Right lobe of liver (tissue), 6 donors: ENCODE results near the gene ALG1. TPM values are rescaled to one million over a fixed set of nuclear protein-coding genes. Genes with fewer than 3 reads are reported as not detected.
A peak's percentile ranks its signal among the peaks of the same experiment; 100 is the strongest.
"Not testable (repeated sequence)": the region's sequence is repeated elsewhere in the genome, so short reads cannot be mapped to it uniquely, and the experiment has no call there.

Experiments used
- ATAC-seq, 4 donors: fragments of 200-7000 bp; cut with Tn5 transposase; one replicate each; pipeline ENCODE4 v1.9.1; 2020; ENCODE audit warnings: mild to moderate bottlenecking in 4 of 4, moderate library complexity in 4 of 4
- DNase-seq, 3 donors: peaks; one replicate each; pipeline ENCODE4 v3.0.0-alpha.2; 2020
- H3K27ac ChIP-seq, 3 donors: fragments of 200-600 bp; one replicate each; pipeline ENCODE4 v1.8.0; 2022
- H3K27me3 ChIP-seq, 2 donors: fragments of 200-600 bp; one replicate each; pipeline ENCODE4 v1.8.0; 2022
- H3K36me3 ChIP-seq, 4 donors: fragments of 200-600 bp; sonication (generic) in 1 of 4; one replicate each; pipeline versions ENCODE4 v1.5.1 to v1.8.0; 2017 to 2022; ENCODE audit warnings: control low read depth in 1 of 4
- H3K4me1 ChIP-seq, 4 donors: fragments of 200-600 bp; sonication (generic) in 1 of 4; one replicate each; pipeline versions ENCODE4 v1.5.1 to v1.8.0; 2017 to 2022; ENCODE audit warnings: control low read depth in 1 of 4
- H3K4me3 ChIP-seq, 3 donors: fragments of 200-600 bp; one replicate each; pipeline ENCODE4 v1.8.0; 2022
- H3K9me3 ChIP-seq, 4 donors: fragments of 200-600 bp; sonication (generic) in 1 of 4; one replicate each; pipeline versions ENCODE4 v1.5.1 to v1.8.0; 2017 to 2022; ENCODE audit warnings: control low read depth in 1 of 4
- WGBS: methylation state at CpG from one replicate; pipeline ENCODE4 v1.1.6; 2018; ENCODE audit warnings: low coverage, low lambda C conversion rate; ENCODE audit not compliant: insufficient coverage; ENCODE audit errors: missing lambda C conversion rate; 5-methylcytosine and 5-hydroxymethylcytosine counted together
- intact Hi-C, 2 donors: fragments of 100-400 bp; cut with DNase I; formaldehyde crosslinking; loops; one replicate each; pipeline versions ENCODE4 v1.11.2 to v1.14.1; 2022
- total RNA-seq, 6 experiments: library from RNA; depleted of rRNA in 2 of 6; stranded (reverse); fragments of >200 nt in 2 of 6; fragmentation: NEBNext Ultra II Directional in 3 of 6; extraction: Animal tissue kit (Norgen Biotek cat#: 25700) in 3 of 6; gene quantifications; one replicate each; pipeline versions ENCODE4 v1.1.0 to v1.2.4, GENCODE V29; 2016 to 2023
- TF ChIP-seq, protein P1 (sequence below), 4 donors: fragments of 200-600 bp in 3 of 4; fragments of 450-650 bp in 1 of 4; IDR thresholded peaks; one replicate each; pipeline versions ENCODE4 v1.5.1 to v1.8.0; 2016 to 2022; ENCODE audit warnings: antibody characterized with exemption in 4 of 4, mild to moderate bottlenecking in 2 of 4
- donor health status: DM: no; HTN: yes; CAD: no.
- donor health status: DM: no; HTN: no; CAD: no.
- donor health status: DM: no; HTN: no; CAD: no.
- donor health status: DM: no; HTN: yes; CAD: no.
- donor health status: DM: no; HTN: yes; CAD: no.

Gene ALG1
- total RNA-seq, 6 experiments from 2014 or later = 16.0 to 28.0 (median 16.9) TPM

DNA sequence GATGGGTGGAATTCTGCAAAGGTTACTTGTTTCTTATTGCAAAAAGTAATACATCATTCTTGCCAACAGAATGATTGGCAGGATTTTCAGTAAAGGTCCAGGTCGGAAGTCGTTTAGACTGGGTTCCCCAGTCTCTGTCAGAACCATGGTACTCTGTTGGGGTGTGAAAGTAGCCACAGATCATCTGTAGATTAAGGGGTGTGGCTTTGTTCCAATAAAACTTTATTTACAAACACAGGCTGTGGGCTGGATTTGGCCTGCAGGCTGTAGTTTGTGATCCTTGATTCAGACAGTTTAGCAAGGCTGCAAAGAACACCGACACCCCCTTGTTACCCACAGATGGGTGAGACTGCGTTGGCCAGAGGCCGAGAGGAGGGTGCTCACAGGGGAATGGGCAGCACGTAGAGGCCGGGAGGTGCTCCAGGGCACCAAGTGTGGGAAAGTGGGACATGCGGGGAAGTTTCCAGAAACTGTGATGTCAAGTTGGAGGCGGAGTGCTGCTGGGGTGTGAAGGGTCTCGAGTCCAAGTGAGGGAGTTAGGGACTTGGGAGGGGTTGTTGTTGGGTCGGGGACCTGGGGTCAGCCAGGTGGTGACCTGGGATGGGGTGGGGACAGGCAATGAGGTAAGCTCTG lies 12.6 kb downstream of the ALG1 start:
- H3K4me3 ChIP-seq, H3K27me3 ChIP-seq, H3K4me1 ChIP-seq, H3K9me3 ChIP-seq, H3K27ac ChIP-seq, ATAC-seq, intact Hi-C loops, DNase-seq: not testable (repeated sequence)
- 76% methylated on average over 11 of the region's 11 CpGs for whole genome bisulfite sequencing
- peaks cover 0 to 14% (median 0%) of the 10 kb centered on the region in 4 donors for H3K36me3 ChIP-seq

DNA sequence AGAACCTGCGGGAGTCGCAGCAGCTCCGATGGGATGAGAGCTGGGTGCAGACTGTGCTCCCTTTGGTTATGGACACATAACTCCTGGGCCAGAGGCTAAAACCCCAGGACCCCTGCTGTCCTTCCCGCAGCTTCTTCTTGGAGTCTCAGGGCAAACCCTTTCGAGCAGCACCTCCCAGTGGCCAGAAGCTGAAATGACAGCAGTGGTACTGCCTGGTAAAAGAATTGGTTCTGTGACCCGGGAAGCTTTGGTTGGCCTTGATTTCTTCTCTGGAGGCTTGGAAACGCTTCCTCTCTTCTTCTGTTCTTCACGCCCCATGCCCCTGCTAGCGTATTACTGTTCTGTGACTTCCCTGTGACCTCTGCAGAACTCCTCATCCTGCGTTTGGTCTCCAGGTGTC lies 13.2 kb downstream of the ALG1 start:
- H3K27me3 ChIP-seq, H3K4me1 ChIP-seq, H3K36me3 ChIP-seq, intact Hi-C loops, H3K27ac ChIP-seq, DNase-seq, H3K9me3 ChIP-seq, ATAC-seq, H3K4me3 ChIP-seq: not testable (repeated sequence)
- WGBS = 63% methylated on average over 4 of the region's 10 CpGs
- TF ChIP-seq, protein P1, sequence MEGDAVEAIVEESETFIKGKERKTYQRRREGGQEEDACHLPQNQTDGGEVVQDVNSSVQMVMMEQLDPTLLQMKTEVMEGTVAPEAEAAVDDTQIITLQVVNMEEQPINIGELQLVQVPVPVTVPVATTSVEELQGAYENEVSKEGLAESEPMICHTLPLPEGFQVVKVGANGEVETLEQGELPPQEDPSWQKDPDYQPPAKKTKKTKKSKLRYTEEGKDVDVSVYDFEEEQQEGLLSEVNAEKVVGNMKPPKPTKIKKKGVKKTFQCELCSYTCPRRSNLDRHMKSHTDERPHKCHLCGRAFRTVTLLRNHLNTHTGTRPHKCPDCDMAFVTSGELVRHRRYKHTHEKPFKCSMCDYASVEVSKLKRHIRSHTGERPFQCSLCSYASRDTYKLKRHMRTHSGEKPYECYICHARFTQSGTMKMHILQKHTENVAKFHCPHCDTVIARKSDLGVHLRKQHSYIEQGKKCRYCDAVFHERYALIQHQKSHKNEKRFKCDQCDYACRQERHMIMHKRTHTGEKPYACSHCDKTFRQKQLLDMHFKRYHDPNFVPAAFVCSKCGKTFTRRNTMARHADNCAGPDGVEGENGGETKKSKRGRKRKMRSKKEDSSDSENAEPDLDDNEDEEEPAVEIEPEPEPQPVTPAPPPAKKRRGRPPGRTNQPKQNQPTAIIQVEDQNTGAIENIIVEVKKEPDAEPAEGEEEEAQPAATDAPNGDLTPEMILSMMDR (IDR thresholded peaks at IDR 0.05) = peak; percentile 32 to 63 (median 47)

DNA sequence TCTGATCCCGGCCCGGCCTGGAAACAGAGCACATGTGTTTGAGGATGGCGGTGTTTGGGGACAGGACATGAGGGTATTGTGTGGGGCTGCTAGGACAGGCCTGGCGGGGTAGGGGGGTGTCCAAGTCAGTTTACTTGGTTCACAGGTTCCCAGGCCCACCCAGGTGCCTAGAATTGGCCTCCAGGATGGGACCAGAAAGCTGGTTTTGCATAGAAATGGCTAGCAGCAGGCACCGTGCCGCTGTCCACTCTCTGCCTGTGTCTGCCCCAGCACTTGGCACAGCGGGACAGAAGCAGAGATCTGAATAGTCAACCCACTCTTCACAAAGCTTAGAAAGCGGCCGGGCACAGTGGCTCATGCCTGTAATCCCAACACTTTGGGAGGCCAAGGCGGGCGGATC lies 14.1 kb downstream of the ALG1 start:
- H3K4me3 ChIP-seq, H3K4me1 ChIP-seq, H3K27ac ChIP-seq, DNase-seq, ATAC-seq, H3K9me3 ChIP-seq, H3K27me3 ChIP-seq, intact Hi-C loops: not testable (repeated sequence)
- WGBS = 80% methylated on average over 4 of the region's 11 CpGs
- peaks cover 0 to 14% (median 0%) of the 10 kb centered on the region in 4 donors for H3K36me3 ChIP-seq

DNA sequence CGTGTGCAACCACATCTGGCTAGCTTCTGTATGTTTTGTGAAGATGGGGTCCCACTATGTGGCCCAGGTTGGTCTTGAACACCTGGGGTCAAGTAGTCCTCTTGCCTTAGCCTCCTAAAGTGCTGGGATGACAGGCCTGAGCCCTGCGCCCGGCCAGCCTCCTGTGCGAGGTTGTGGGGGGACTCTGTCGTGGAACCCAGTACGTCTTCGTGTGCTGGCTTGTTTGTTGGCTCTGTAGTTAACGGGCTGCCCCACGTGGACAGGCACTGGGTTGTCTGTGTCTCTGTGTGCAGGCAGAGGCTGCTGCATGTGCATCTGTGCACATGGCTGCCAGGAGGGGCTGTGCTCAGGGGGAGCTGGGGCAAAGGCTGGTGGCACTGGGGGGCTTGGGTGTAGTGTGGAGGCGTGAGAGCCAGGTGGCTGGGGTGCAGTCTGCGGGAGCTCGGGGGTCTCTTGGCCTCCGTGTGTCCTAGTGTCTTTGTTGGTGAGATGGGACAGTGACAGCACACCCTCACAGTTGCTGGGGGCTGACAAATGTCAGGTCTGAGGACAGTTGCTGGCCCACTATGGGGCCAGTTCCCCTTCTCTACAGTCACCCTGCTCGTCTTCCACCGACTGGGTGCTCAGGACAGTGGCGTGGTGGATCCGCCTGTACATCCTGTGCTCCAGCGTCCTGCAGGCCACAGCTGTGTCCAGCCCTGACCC lies 16.6 kb downstream of the ALG1 start:
- peaks cover 0 to 11% (median 0%) of the 10 kb centered on the region in 4 donors for H3K36me3 ChIP-seq
- intact Hi-C loops, H3K9me3 ChIP-seq, H3K4me3 ChIP-seq, ATAC-seq, H3K27me3 ChIP-seq, H3K27ac ChIP-seq, DNase-seq, H3K4me1 ChIP-seq: not testable (repeated sequence)
- WGBS = 100% methylated on average over 5 of the region's 18 CpGs

DNA sequence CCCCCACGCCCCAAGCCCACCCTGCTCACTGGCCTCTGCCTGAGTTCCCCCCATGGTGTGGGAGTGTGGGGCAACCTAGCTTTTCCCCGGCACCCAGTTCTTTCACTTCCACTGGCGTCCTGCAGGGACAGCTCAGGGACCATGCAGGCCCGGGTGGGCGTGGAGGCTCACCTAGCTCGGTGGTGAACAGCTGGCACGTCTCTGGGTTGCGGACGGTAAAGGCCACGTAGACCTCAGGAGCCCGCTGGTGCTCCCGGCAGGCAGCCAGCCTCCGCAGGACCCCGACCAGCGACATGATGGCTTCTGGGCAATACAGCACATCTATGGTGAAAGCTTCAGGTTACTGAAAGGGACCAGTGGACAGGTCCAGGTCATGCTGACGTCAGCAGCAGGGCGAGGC lies 17.3 kb downstream of the ALG1 start:
- H3K4me3 ChIP-seq, H3K27me3 ChIP-seq, ATAC-seq, DNase-seq, H3K4me1 ChIP-seq, H3K27ac ChIP-seq, intact Hi-C loops, H3K9me3 ChIP-seq: not testable (repeated sequence)
- peaks cover 0 to 11% (median 0%) of the 10 kb centered on the region in 4 donors for H3K36me3 ChIP-seq
- 88% methylated on average over 11 of the region's 17 CpGs for WGBS

DNA sequence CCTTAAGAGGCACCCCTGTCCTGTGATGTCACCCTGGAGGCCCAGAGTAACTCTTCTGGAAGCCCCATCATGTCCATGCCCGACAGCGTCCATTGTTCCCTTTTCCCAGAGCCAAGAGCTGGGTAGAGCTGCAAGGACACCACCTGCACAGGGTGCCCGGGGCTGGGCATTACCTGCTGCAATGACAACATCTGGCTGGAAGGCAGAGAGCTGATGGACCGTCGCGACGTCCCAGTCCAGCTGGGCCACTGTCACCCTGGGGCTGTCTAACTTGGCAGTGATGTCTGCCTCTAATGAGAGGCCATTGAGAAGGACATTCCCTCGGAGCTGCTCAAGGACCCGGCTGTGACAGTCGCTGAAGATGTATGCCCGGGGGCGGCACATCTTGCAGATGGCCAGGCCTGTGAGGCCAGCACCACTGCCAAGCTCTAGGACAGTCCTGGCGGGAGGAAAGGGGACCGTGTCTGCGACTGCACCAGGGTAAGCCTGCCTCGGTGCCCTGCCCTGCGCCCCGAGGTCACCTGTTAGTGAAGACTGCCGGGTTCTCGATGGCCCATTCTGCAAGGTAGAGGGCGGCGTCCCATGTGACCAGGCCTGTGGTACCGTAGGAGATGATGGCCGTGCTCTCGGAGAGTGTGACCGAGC lies 18.4 kb downstream of the ALG1 start:
- intact Hi-C loops, H3K4me1 ChIP-seq, H3K9me3 ChIP-seq, ATAC-seq, H3K27me3 ChIP-seq, DNase-seq, H3K36me3 ChIP-seq, H3K4me3 ChIP-seq, H3K27ac ChIP-seq: not testable (repeated sequence)
- WGBS = no CpG with 5 or more reads among the region's 26 CpGs

DNA sequence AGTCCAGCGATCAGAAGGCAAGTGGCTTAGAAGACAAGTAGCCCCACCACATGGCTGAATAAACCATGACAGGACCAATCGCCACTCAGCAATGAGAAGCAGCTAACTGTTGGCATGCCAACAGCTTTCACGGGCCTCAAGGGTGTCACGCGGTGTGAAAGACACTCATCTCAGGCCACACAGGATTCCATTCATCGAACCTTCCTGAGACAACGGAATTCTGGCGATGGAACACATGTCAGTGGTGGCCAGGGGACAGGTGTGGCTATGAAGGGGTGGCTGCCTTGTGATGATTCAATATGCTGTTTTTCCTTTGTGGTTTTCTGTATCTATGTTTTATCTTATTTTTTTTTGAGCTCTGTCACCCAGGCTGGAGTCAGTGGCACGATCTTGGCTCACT lies 18.9 kb downstream of the ALG1 start:
- H3K4me1 ChIP-seq, ATAC-seq, DNase-seq, H3K4me3 ChIP-seq, H3K36me3 ChIP-seq, H3K27me3 ChIP-seq, H3K9me3 ChIP-seq, intact Hi-C loops, H3K27ac ChIP-seq: not testable (repeated sequence)
- WGBS = 77% methylated on average over 2 of the region's 9 CpGs

DNA sequence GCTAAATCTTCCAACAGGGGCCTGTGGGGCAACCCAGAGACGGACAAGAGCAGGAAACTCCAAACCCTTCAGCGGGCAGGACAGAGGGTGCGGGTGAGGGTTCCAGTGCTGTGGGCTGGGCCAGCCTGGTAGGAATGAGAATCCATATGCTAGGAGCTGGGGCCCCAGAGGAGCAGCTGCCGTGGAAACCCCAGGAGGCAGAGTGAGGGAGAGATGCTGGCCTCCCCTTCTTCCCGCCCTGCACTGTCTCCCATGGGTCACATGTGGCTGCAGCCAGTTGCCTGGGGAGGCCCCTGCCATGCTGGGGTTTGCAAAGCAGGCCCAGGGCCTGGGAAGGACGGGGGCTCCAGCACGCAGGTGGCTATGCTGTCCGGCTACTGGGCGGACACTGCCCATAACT lies 21.4 kb downstream of the ALG1 start:
- DNase-seq, H3K4me3 ChIP-seq, H3K27me3 ChIP-seq, H3K36me3 ChIP-seq, H3K9me3 ChIP-seq, ATAC-seq, intact Hi-C loops, H3K4me1 ChIP-seq, H3K27ac ChIP-seq: not testable (repeated sequence)
- 100% methylated on average over 1 of the region's 9 CpGs for WGBS

DNA sequence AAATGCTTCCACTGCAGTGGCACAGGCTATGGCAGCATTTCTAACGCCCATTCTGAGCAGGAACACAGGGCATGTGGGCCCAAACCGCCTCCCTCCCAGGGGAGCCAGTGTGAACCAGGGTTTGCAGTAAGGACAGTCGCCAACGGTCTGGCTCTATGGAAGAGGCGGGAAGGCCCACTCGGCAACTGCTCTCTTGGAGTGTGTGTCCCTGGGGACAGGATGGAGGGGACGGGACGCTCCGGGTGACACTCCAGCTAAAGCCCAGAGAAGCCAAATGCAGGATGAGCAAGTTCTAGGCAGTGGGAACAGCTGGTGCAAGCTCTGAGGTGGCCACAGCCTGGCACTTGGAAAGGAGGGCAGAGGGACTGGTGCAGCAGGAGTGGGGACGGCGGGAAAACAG lies 22.1 kb downstream of the ALG1 start:
- H3K27me3 ChIP-seq, ATAC-seq, DNase-seq, intact Hi-C loops, H3K4me1 ChIP-seq, H3K36me3 ChIP-seq, H3K9me3 ChIP-seq, H3K4me3 ChIP-seq, H3K27ac ChIP-seq: not testable (repeated sequence)
- 92% methylated on average over 2 of the region's 11 CpGs for WGBS

DNA sequence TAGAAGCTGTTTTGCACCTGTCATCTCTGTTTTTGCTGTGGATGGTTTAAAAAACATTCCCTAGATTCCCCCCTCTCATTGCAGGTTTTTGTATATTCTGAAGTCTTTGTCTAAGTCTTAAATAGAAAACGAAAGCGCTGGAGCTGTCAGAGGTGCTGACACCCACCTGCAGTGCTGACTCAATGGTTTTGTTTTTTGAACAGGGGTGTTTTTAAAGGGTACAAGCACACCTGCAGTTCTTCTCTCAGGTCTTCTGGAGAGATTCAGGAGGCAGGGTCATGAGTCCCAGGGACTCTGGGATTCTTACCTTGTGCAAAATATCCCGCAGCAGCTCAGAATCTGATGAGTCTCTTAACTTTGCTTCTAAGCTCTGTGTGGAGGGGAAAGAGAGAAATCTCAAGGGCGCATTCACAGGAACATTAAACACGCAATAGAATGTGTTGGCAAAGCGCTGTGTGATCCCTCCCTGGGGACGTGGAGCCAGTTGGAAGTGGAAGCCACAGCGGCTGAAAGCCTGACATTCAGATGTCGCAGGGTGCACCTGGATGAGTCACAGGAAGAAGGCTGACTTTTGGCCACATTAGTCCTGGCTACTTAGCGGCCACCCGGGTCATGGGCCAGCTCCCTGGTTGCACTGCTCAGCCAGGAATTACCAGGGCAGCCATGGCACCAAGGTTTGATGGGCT lies 23.6 kb downstream of the ALG1 start:
- H3K27ac ChIP-seq, H3K36me3 ChIP-seq, DNase-seq, intact Hi-C loops, ATAC-seq, H3K9me3 ChIP-seq, H3K27me3 ChIP-seq, H3K4me3 ChIP-seq, H3K4me1 ChIP-seq: not testable (repeated sequence)
- 90% methylated on average over 4 of the region's 11 CpGs for WGBS
